ENCODE measurements around the gene ENTPD2. TPM values are rescaled to one million over a fixed set of nuclear protein-coding genes. Genes with fewer than 3 reads are reported as not detected.

The ENTPD2 gene
- total RNA-seq, 3 donors from 2014 or later (not counting 1 experiment from before 2014, with no cell fraction given), result not detected

DNA sequence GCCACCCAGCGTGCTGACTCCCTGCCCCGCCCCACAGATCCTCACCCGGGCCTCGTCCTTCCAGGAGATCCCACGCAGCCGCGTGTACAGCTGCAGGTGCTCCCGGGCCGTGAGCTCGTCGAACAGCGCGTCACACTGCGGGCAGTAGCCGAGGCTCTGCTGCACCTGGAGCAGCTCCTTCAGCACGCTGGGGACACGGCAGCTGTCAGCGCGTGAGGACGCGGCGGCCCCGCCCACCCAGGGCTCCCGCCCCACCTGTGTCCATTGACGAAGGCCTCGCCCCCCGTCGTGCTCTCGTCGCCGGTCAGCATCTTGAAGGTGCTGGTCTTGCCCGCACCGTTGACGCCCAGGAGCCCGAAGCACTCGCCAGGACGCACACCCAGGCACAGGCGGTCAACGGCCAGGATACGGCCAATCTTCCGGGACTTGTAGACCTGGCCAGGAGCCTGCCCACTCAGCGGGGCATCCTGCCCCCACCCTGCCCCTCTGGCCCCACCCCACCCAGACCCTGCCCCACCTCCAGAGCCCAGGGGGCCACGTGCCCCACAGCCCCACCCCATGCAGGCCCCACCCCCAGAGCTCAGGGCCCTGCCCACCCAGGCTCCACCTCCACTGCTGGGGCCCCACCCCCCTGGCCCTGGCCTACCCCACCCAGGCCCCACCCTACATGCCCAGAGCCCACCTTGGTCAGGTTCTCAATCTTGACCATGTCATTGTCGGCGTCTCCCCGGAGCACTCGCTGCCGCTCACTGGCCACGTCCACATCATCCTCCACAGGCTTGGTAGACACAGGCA lies 43.7 kb downstream of the ENTPD2 start:
- ATAC-seq, result no peak
- intact Hi-C loops (cut with micrococcal nuclease), result no loop called here
- H3K9me3 Mint-ChIP-seq, result no peaks in the 10 kb centered on the region
- H3K4me3 ChIP-seq (ENCODE audit: low read length), result no peak overlapping the region
- no peaks in the 10 kb centered on the region for H3K9me3 ChIP-seq (ENCODE audit: control insufficient read depth, insufficient read depth, low read length)
- H3K4me3 Mint-ChIP-seq, result no peak overlapping the region
- no peaks in the 10 kb centered on the region for H3K27me3 ChIP-seq (ENCODE audit: control insufficient read depth, insufficient read depth, low read length)
- H3K27ac Mint-ChIP-seq, result no peak overlapping the region
- TF ChIP-seq, protein P1, sequence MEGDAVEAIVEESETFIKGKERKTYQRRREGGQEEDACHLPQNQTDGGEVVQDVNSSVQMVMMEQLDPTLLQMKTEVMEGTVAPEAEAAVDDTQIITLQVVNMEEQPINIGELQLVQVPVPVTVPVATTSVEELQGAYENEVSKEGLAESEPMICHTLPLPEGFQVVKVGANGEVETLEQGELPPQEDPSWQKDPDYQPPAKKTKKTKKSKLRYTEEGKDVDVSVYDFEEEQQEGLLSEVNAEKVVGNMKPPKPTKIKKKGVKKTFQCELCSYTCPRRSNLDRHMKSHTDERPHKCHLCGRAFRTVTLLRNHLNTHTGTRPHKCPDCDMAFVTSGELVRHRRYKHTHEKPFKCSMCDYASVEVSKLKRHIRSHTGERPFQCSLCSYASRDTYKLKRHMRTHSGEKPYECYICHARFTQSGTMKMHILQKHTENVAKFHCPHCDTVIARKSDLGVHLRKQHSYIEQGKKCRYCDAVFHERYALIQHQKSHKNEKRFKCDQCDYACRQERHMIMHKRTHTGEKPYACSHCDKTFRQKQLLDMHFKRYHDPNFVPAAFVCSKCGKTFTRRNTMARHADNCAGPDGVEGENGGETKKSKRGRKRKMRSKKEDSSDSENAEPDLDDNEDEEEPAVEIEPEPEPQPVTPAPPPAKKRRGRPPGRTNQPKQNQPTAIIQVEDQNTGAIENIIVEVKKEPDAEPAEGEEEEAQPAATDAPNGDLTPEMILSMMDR (IDR thresholded peaks at IDR 0.05), result no peak
- H3K4me1 ChIP-seq (ENCODE audit: control insufficient read depth, insufficient read depth, low read length), result peaks cover 15% of the 10 kb centered on the region
- peaks cover 7 to 13% of the 10 kb centered on the region in 2 donors for H3K4me1 Mint-ChIP-seq
- no peaks in the 10 kb centered on the region for H3K27me3 Mint-ChIP-seq (ENCODE audit: low read depth in 2 of 2)
- H3K36me3 Mint-ChIP-seq, result no peaks in the 10 kb centered on the region
- H3K36me3 ChIP-seq (ENCODE audit: control insufficient read depth, insufficient read depth, low read length), result peaks cover 50% of the 10 kb centered on the region
- WGBS (ENCODE audit: insufficient coverage), result 97% methylated on average over 48 of the region's 49 CpGs
- no peak for DNase-seq
- H3K27ac ChIP-seq (ENCODE audit: low read length), result no peak overlapping the region

DNA sequence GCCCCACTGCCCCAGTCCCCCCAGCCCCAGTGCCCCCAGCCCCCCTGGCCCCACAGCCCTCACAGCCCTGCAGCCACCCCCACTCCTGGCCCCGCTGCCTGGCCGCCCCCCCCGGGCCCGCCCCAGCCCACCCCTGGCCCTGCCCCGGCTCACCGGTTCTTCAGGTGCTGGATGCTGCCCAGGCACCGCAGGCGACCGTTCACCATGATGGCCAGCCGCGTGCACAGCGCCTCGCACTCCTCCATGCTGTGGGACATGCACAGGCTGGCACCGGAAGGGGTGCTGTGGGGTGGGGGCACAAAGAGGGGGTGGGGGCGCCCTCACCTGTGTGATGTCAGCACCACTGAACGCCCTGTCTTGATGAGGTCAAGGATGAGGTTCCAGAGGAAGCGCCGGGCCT lies 44.6 kb downstream of the ENTPD2 start:
- TF ChIP-seq, protein P1 (IDR thresholded peaks at IDR 0.05), result no peak
- peaks cover 15 to 22% of the 10 kb centered on the region in 2 donors for H3K4me1 Mint-ChIP-seq
- H3K36me3 Mint-ChIP-seq, result no peaks in the 10 kb centered on the region
- no peaks in the 10 kb centered on the region for H3K27me3 ChIP-seq (ENCODE audit: control insufficient read depth, insufficient read depth, low read length)
- WGBS (ENCODE audit: insufficient coverage), result 97% methylated on average over 18 of the region's 18 CpGs
- H3K27me3 Mint-ChIP-seq (ENCODE audit: low read depth in 2 of 2), result no peaks in the 10 kb centered on the region
- H3K27ac ChIP-seq (ENCODE audit: low read length), result no peak overlapping the region
- no peak overlapping the region for H3K4me3 ChIP-seq (ENCODE audit: low read length)
- H3K4me3 Mint-ChIP-seq, result no peak overlapping the region
- DNase-seq, result no peak
- peaks cover 41% of the 10 kb centered on the region for H3K36me3 ChIP-seq (ENCODE audit: control insufficient read depth, insufficient read depth, low read length)
- H3K9me3 ChIP-seq (ENCODE audit: control insufficient read depth, insufficient read depth, low read length), result no peaks in the 10 kb centered on the region
- H3K27ac Mint-ChIP-seq, result no peak overlapping the region
- H3K4me1 ChIP-seq (ENCODE audit: control insufficient read depth, insufficient read depth, low read length), result peaks cover 19% of the 10 kb centered on the region
- intact Hi-C loops (cut with micrococcal nuclease), result no loop called here
- ATAC-seq, result no peak
- H3K9me3 Mint-ChIP-seq, result no peaks in the 10 kb centered on the region

DNA sequence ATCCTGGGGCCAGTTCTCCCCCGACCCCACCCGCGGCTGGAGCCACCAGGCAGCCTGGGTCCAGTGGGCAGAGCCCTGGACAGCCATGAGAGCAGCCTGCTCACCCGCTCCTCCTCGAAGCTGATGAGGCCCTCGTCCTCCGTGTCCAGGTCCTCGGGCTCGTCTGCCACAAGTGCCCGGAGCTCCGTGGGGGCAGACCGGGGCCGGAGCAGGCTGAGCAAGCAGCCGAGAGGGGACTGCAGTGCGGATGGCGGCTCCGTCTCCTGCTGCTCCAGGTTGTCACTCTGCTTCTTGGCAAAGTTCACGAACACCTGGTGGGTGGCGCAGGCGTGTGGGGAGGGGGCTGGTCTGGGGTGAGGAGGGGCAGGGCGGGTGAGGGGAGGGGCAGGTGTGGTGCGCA lies 45.5 kb downstream of the ENTPD2 start:
- Mint-ChIP-seq H3K27me3 (ENCODE audit: low read depth in 2 of 2) (no peaks in the 10 kb centered on the region), H3K36me3 (no peaks in the 10 kb centered on the region)
- TF ChIP-seq, protein P1 (IDR thresholded peaks at IDR 0.05), result no peak

More for the DNA sequence above, 45.5 kb downstream of the ENTPD2 start:
- H3K4me1 ChIP-seq (ENCODE audit: control insufficient read depth, insufficient read depth, low read length), result peaks cover 19% of the 10 kb centered on the region
- no peaks in the 10 kb centered on the region for H3K9me3 ChIP-seq (ENCODE audit: control insufficient read depth, insufficient read depth, low read length)
- 86% methylated on average over 21 of the region's 22 CpGs for WGBS (ENCODE audit: insufficient coverage)
- Mint-ChIP-seq H3K4me1 (peaks cover 15 to 22% of the 10 kb centered on the region in 2 donors), H3K9me3 (no peaks in the 10 kb centered on the region), H3K27ac (no peak overlapping the region), H3K4me3 (no peak overlapping the region)
- DNase-seq (no peak), ATAC-seq (no peak)
- no peaks in the 10 kb centered on the region for H3K27me3 ChIP-seq (ENCODE audit: control insufficient read depth, insufficient read depth, low read length)
- H3K27ac ChIP-seq (ENCODE audit: low read length), result no peak overlapping the region
- intact Hi-C loops (cut with micrococcal nuclease), result no loop called here
- peaks cover 32% of the 10 kb centered on the region for H3K36me3 ChIP-seq (ENCODE audit: control insufficient read depth, insufficient read depth, low read length)
- no peak overlapping the region for H3K4me3 ChIP-seq (ENCODE audit: low read length)
